Endodermal cell (in vitro differentiated cells): Measurements from ENCODE around the gene UCK1. TPM values are rescaled to one million over a fixed set of nuclear protein-coding genes. Genes with fewer than 3 reads are reported as not detected.

Experiments
- DNase-seq: peaks from one replicate; pipeline ENCODE4 v3.0.0-alpha.2; 2017
- H3K27ac ChIP-seq: 2 replicates; pipeline ENCODE4 v1.5.1; 2013; ENCODE audit warnings: mild to moderate bottlenecking, low read depth, low read length, moderate library complexity
- H3K27me3 ChIP-seq: 2 replicates; pipeline ENCODE4 v1.6.1; 2013; ENCODE audit warnings: mild to moderate bottlenecking, low read length, moderate library complexity; ENCODE audit not compliant: insufficient read depth, control insufficient read depth, poor library complexity, severe bottlenecking
- H3K36me3 ChIP-seq: 2 replicates; pipeline ENCODE4 v1.7.0; 2013; ENCODE audit warnings: mild to moderate bottlenecking, low read length, moderate library complexity; ENCODE audit not compliant: control insufficient read depth, insufficient read depth
- H3K4me1 ChIP-seq: one replicate; pipeline ENCODE4 v1.7.0; 2013; ENCODE audit warnings: low read length; ENCODE audit not compliant: control insufficient read depth, insufficient read depth
- H3K4me3 ChIP-seq: 2 replicates; pipeline ENCODE4 v1.5.1; 2013; ENCODE audit warnings: mild to moderate bottlenecking, low read length, moderate library complexity
- H3K9ac ChIP-seq: 2 replicates; pipeline ENCODE4 v1.6.1; 2013; ENCODE audit warnings: mild to moderate bottlenecking, low read length, moderate library complexity; ENCODE audit not compliant: poor library complexity, severe bottlenecking; ENCODE audit errors: extremely low read depth
- H3K9me3 ChIP-seq: 2 replicates; pipeline ENCODE4 v1.6.1; 2013; ENCODE audit warnings: mild to moderate bottlenecking, low read length, moderate library complexity; ENCODE audit not compliant: control insufficient read depth
- H3K27ac Mint-ChIP-seq: 2 replicates; pipeline ENCODE4 v1.8.0; 2020; ENCODE audit warnings: mixed read lengths
- H3K27me3 Mint-ChIP-seq: 2 replicates; pipeline ENCODE4 v1.8.0; 2021; ENCODE audit warnings: mild to moderate bottlenecking, mixed read lengths; ENCODE audit not compliant: insufficient read depth
- H3K36me3 Mint-ChIP-seq: 2 replicates; pipeline ENCODE4 v1.8.0; 2020; ENCODE audit warnings: low read depth, mixed read lengths
- H3K4me1 Mint-ChIP-seq: 2 replicates; pipeline ENCODE4 v1.8.0; 2020; ENCODE audit warnings: mixed read lengths
- H3K4me3 Mint-ChIP-seq: 2 replicates; pipeline ENCODE4 v1.8.0; 2020; ENCODE audit warnings: mild to moderate bottlenecking, moderate library complexity, mixed read lengths
- H3K9me3 Mint-ChIP-seq: 2 replicates; pipeline ENCODE4 v1.8.0; 2020; ENCODE audit warnings: mild to moderate bottlenecking, mixed read lengths
- CTCF ChIP-seq: fragments of 200-600 bp; sonication (generic); conservative IDR thresholded peaks from 2 replicates; pipeline ENCODE4 v1.5.0; 2021; ENCODE audit warnings: antibody characterized with exemption, mild to moderate bottlenecking
- WGBS, 2 experiments: methylation state at CpG; one replicate each; pipeline versions ENCODE4 v1.1.5 to v1.1.7; 2013; ENCODE audit warnings: missing lambda C conversion rate in 2 of 2, mixed read lengths in 1 of 2; ENCODE audit not compliant: insufficient coverage in 1 of 2, insufficient read length in 1 of 2; 5-methylcytosine and 5-hydroxymethylcytosine counted together
- total RNA-seq, 2 donors: library from RNA; stranded (reverse); fragmentation: NEBNext Ultra II Directional in 1 of 2; extraction: Animal tissue kit (Norgen Biotek cat#: 25700) in 1 of 2; gene quantifications; 2 replicates in 1 of 2; 3 replicates in 1 of 2; pipeline ENCODE4 v1.2.1, GENCODE V29; 2021

UCK1 gene
- total RNA-seq, 2 donors from 2014 or later, result 37.9 to 42.9 TPM

DNA sequence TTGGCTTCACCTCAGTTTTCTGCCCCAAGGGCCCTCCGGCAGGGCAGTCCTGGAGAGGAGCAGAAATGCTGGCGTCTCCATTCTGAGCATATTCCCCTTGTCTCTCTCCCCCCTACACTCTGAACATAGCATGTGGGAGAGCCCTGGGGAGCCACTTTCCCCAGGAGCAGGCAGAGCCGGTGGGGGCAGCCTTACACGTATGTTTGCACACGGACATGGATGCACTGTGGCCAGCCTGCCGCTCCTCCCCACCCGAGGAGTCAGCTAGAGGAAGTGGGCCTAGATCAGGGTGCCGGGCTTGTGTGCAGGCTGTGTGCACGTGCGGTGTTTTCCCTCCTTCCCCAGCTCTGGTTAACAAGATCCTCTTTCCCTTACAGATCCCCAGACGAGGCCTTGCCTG, 53.7 kb downstream of the UCK1 start:
- Histone ChIP-seq H3K9ac (no peak overlapping the region), H3K27ac (no peak overlapping the region), H3K9me3 (no peaks in the 10 kb centered on the region), H3K4me3 (no peak overlapping the region), H3K36me3 (peaks cover 95% of the 10 kb centered on the region), H3K4me1 (no peaks in the 10 kb centered on the region), H3K27me3 (no peaks in the 10 kb centered on the region)
- TF ChIP-seq CTCF, result no peak
- no peaks in the 10 kb centered on the region for H3K4me1 Mint-ChIP-seq
- 86 to 94% methylated on average over 1 to 11 of the region's 11 CpGs for whole genome bisulfite sequencing, 2 experiments
- no peaks in the 10 kb centered on the region for H3K27me3 Mint-ChIP-seq
- H3K27ac Mint-ChIP-seq, result peak overlapping the region; percentile 35
- H3K36me3 Mint-ChIP-seq, result peaks cover 82% of the 10 kb centered on the region
- H3K9me3 Mint-ChIP-seq, result no peaks in the 10 kb centered on the region
- no peak overlapping the region for H3K4me3 Mint-ChIP-seq
- no peak for DNase-seq

DNA sequence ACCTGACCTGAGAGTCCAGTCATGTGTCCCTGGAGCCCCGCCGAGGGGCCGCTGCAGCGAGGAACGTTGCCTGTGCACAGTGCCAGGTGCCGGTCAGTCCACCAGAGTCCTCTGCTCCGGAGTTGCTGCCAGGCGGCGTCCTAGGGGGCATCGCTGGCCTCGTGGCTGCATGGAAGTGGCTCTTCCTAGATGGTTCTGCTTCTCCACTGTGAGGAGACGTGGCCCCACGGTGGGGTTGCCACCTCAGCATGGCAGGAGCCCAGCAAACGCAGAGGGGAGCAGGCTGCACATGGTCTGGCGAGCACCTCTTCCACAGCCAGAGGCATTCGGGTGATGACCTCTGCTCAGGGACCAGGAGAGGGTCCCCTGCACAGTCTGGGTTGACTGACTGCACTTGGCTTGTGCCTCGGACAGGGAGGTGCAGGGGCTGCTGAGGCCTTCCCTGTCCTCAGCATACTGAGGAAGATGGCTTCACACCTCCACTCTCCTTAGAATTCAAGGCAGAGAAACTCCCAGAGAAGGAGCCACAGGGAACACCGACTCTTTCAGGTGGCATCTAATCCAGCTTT, 54.2 kb downstream of the UCK1 start:
- Histone ChIP-seq H3K9ac (no peak overlapping the region), H3K4me1 (no peaks in the 10 kb centered on the region), H3K27ac (no peak overlapping the region), H3K27me3 (no peaks in the 10 kb centered on the region), H3K36me3 (peaks cover 93% of the 10 kb centered on the region), H3K4me3 (no peak overlapping the region), H3K9me3 (no peaks in the 10 kb centered on the region)
- 94% methylated on average over 12 to 18 of the region's 18 CpGs for WGBS, 2 experiments
- Mint-ChIP-seq H3K36me3 (peaks cover 81% of the 10 kb centered on the region), H3K27me3 (no peaks in the 10 kb centered on the region), H3K4me3 (no peak overlapping the region), H3K4me1 (no peaks in the 10 kb centered on the region), H3K27ac (peak overlapping the region; percentile 35), H3K9me3 (no peaks in the 10 kb centered on the region)
- TF ChIP-seq CTCF, result no peak
- no peak for DNase-seq

GRCh38 chr9:131475956-131476776, 54.9 kb downstream of the UCK1 start:
- Histone ChIP-seq H3K36me3 (peaks cover 93% of the 10 kb centered on the region), H3K27ac (no peak overlapping the region), H3K4me1 (no peaks in the 10 kb centered on the region), H3K27me3 (no peaks in the 10 kb centered on the region), H3K4me3 (no peak overlapping the region), H3K9me3 (no peaks in the 10 kb centered on the region), H3K9ac (no peak overlapping the region)
- no peaks in the 10 kb centered on the region for H3K27me3 Mint-ChIP-seq
- peak overlapping the region; percentile 39 for H3K27ac Mint-ChIP-seq
- H3K36me3 Mint-ChIP-seq, result peaks cover 81% of the 10 kb centered on the region
- no peaks in the 10 kb centered on the region for H3K4me1 Mint-ChIP-seq
- 95% methylated on average over 24 to 40 of the region's 40 CpGs for WGBS, 2 experiments
- DNase-seq, result peak; percentile 72
- H3K9me3 Mint-ChIP-seq, result no peaks in the 10 kb centered on the region
- TF ChIP-seq CTCF, result peak; percentile 67
- no peak overlapping the region for H3K4me3 Mint-ChIP-seq
